Uterus (tissue), 2 donors: ENCODE data around the gene QPCTL.
"Not testable (repeated sequence)": the region's sequence is repeated elsewhere in the genome, so short reads cannot be mapped to it uniquely, and the experiment has no call there.

Experiments used
- POLR2A ChIP-seq, 2 donors: fragments of 450-650 bp; IDR thresholded peaks; one replicate each; pipeline ENCODE4 v1.6.1; 2016; ENCODE audit warnings: antibody characterized with exemption in 2 of 2, mild to moderate bottlenecking in 1 of 2, moderate library complexity in 1 of 2
- TF ChIP-seq, protein P1 (sequence below), 4 experiments: fragments of 200-600 bp in 2 of 4; fragments of 450-650 bp in 2 of 4; sonication (generic) in 2 of 4; IDR thresholded peaks; one replicate each; pipeline ENCODE4 v1.5.1; 2016 to 2019; ENCODE audit warnings: antibody characterized with exemption in 4 of 4, mild to moderate bottlenecking in 2 of 4, moderate library complexity in 1 of 4

- TF ChIP-seq POLR2A (IDR thresholded peaks at IDR 0.05) = not testable (repeated sequence)
- TF ChIP-seq, protein P1, sequence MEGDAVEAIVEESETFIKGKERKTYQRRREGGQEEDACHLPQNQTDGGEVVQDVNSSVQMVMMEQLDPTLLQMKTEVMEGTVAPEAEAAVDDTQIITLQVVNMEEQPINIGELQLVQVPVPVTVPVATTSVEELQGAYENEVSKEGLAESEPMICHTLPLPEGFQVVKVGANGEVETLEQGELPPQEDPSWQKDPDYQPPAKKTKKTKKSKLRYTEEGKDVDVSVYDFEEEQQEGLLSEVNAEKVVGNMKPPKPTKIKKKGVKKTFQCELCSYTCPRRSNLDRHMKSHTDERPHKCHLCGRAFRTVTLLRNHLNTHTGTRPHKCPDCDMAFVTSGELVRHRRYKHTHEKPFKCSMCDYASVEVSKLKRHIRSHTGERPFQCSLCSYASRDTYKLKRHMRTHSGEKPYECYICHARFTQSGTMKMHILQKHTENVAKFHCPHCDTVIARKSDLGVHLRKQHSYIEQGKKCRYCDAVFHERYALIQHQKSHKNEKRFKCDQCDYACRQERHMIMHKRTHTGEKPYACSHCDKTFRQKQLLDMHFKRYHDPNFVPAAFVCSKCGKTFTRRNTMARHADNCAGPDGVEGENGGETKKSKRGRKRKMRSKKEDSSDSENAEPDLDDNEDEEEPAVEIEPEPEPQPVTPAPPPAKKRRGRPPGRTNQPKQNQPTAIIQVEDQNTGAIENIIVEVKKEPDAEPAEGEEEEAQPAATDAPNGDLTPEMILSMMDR (IDR thresholded peaks at IDR 0.05) = not testable (repeated sequence)
Measured at GRCh38 chr19:45728683-45729082, 36.2 kb downstream of the QPCTL start.
